AG04450 (cell line): Measurements from ENCODE around the gene DTX3. TPM values are rescaled to one million over a fixed set of nuclear protein-coding genes. Genes with fewer than 3 reads are reported as not detected.
A peak's percentile ranks its signal among the peaks of the same experiment; 100 is the strongest.
"Not testable (repeated sequence)": the region's sequence is repeated elsewhere in the genome, so short reads cannot be mapped to it uniquely, and the experiment has no call there.

Experiments
- CTCF ChIA-PET: fragments of 300-600, 350-600 bp; formaldehyde crosslinking; extraction: SDS; loops from one replicate; lab custom pipeline; 2022; ENCODE audit warnings: antibody characterized with exemption, inconsistent platforms; lab: Charles Lee
- POLR2A ChIA-PET: fragments of 350-600 bp; formaldehyde crosslinking; extraction: SDS; loops from one replicate; lab custom pipeline; 2021; ENCODE audit warnings: antibody characterized with exemption, inconsistent platforms; lab: Yijun Ruan, JAX
- DNase-seq: peaks from one replicate; pipeline ENCODE4 v3.0.0-alpha.2; 2011; ENCODE audit warnings: low read depth, low spot score
- H3K27ac ChIP-seq: one replicate; pipeline ENCODE4 v1.5.1; 2012; ENCODE audit warnings: low read depth, low read length, control low read depth
- H3K27me3 ChIP-seq: one replicate; pipeline ENCODE4 v1.6.0; 2012; ENCODE audit warnings: low read length; ENCODE audit not compliant: control insufficient read depth, insufficient read depth
- H3K4me3 ChIP-seq: 2 replicates; pipeline ENCODE4 v1.5.1; 2011; ENCODE audit warnings: mild to moderate bottlenecking, low read depth, low read length, control low read depth
- H3K9me3 ChIP-seq: 2 replicates; pipeline ENCODE4 v1.5.1; 2012; ENCODE audit warnings: low read length; ENCODE audit not compliant: control insufficient read depth, insufficient read depth
- CTCF ChIP-seq: IDR thresholded peaks from 2 replicates; pipeline ENCODE4 v1.5.1; 2011; ENCODE audit warnings: low read depth, low read length, control low read depth, inconsistent platforms
- polyA minus RNA-seq: library from RNA; depleted of rRNA, polyadenylated mRNA; stranded (reverse); fragments of >200 nt; gene quantifications from 2 replicates; pipeline ENCODE4 v1.2.3, GENCODE V29; 2011; rRNA and poly(A)+ RNA removed
- polyA plus RNA-seq: library from polyadenylated mRNA; depleted of rRNA; stranded (reverse); fragments of >200 nt; gene quantifications from 2 replicates; pipeline ENCODE4 v1.2.3, GENCODE V29; 2011; rRNA removed

DTX3 gene
- polyA plus RNA-seq (24.8 and 32.0 TPM in 2 replicates), polyA minus RNA-seq (23.5 and 30.2 TPM in 2 replicates)

GRCh38 chr12:57604454-57604991 lies at the start of gene DTX3:
Gene DTX3 (plus strand): TSS chr12:57604824. CDS start chr12:57606518, 1,694 bp downstream.
- Histone ChIP-seq H3K4me3 (peak within 1 kb of the TSS; percentile 75), H3K27ac (peak within 1 kb of the TSS; percentile 39), H3K27me3 (no peaks in the 10 kb centered on the region), H3K9me3 (no peaks in the 10 kb centered on the region; the same call in 1 of the 2 replicates)
- ChIA-PET CTCF (interaction anchor here (1.7 kb wide), 1 partner anchor 21 kb away, joined by 6 read pairs; no protein-coding TSS in a partner anchor), POLR2A (no interaction called here)
- no peak for TF ChIP-seq CTCF
- no peak for DNase-seq

- no peak for DNase-seq
- Histone ChIP-seq H3K27ac (no peak overlapping the region), H3K9me3 (no peaks in the 10 kb centered on the region), H3K4me3 (no peak overlapping the region), H3K27me3 (peaks cover 30% of the 10 kb centered on the region)
- ChIA-PET POLR2A (no interaction called here), CTCF (no interaction called here)
- TF ChIP-seq CTCF: no peak
Measured at GRCh38 chr12:57554897-57555296, 49.7 kb upstream of the DTX3 start.

GRCh38 chr12:57558864-57559263 lies 45.8 kb upstream of the DTX3 start:
- TF ChIP-seq CTCF: no peak
- Histone ChIP-seq H3K27ac (no peak overlapping the region), H3K9me3 (no peaks in the 10 kb centered on the region), H3K4me3 (no peak overlapping the region), H3K27me3 (peaks cover 13% of the 10 kb centered on the region)
- ChIA-PET CTCF (interaction anchor here (1.1 to 1.5 kb wide), 2 partner anchors 12 to 25 kb away, joined by 3 to 4 read pairs; partner anchors contain the start of gene DCTN2), POLR2A (no interaction called here)
- DNase-seq: no peak

- no peak overlapping the region for H3K4me3 ChIP-seq
- ChIA-PET POLR2A (no interaction called here), CTCF (no interaction called here)
- peaks cover 15% of the 10 kb centered on the region for H3K27me3 ChIP-seq
- TF ChIP-seq CTCF: no peak
- DNase-seq: no peak
- no peak overlapping the region for H3K27ac ChIP-seq
- H3K9me3 ChIP-seq: no peaks in the 10 kb centered on the region
Measured at GRCh38 chr12:57560516-57560915, 44.1 kb upstream of the DTX3 start.

- peaks cover 15% of the 10 kb centered on the region for H3K27me3 ChIP-seq
- DNase-seq, H3K9me3 ChIP-seq, H3K4me3 ChIP-seq, CTCF ChIA-PET, H3K27ac ChIP-seq, POLR2A ChIA-PET: not testable (repeated sequence)
Measured at GRCh38 chr12:57561117-57561516, 43.5 kb upstream of the DTX3 start.
